ENCODE data around the gene MAN1C1.

MAN1C1 gene

DNA sequence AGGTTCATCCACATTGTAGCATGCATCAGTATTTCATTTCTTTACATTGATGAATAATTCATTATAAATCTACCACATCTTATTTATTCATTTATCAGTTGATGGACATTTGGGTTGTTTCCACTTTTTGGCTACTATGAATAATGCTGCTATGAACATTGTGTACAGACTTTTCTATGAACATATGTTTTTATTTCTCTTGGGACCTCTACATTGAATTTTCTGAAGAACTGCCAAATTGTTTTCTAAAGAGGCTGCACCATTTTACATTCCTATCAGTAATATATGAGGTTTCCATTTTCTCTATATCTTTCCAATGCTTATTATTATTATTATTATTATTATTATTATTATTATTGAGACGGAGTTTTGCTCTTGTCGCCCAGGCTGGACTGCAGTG lies 102.1 kb downstream of the MAN1C1 start:
- H3K4me3 ChIP-seq (ENCODE audit: low read depth in 1 of 2, low read length in 2 of 2), result no peak overlapping the region
- H3K27me3 ChIP-seq (ENCODE audit: insufficient read depth, low read length, poor library complexity), result peaks cover 25% of the 10 kb centered on the region
- no peak overlapping the region for H2AFZ ChIP-seq (ENCODE audit: low read depth, low read length)
- ATAC-seq (ENCODE audit: insufficient read depth, low read depth) (no peak), DNase-seq (no peak)
- no peaks in the 10 kb centered on the region for H3K79me2 ChIP-seq (ENCODE audit: insufficient read depth, low read length)
- TF ChIP-seq EZH2 (IDR thresholded peaks at IDR 0.05; ENCODE audit: borderline replicate concordance, low read depth, low read length, severe bottlenecking), result no peak
- no peak for TF ChIP-seq CTCF (IDR thresholded peaks at IDR 0.05; ENCODE audit: borderline replicate concordance, extremely low read depth, low read length, poor library complexity, severe bottlenecking)
- H3K4me1 ChIP-seq (ENCODE audit: insufficient read depth, low read length), result no peaks in the 10 kb centered on the region
- H4K20me1 ChIP-seq (ENCODE audit: insufficient read depth, low read length), result no peaks in the 10 kb centered on the region
- H3K36me3 ChIP-seq (ENCODE audit: insufficient read depth, low read length), result no peaks in the 10 kb centered on the region
- H3K4me2 ChIP-seq (ENCODE audit: insufficient read depth, low read length), result no peak overlapping the region
- no peaks in the 10 kb centered on the region for H3K9me3 ChIP-seq (ENCODE audit: insufficient read depth, low read length, severe bottlenecking)
- no peak overlapping the region for H3K9ac ChIP-seq (ENCODE audit: low read depth, low read length)
- no peak overlapping the region for H3K27ac ChIP-seq (ENCODE audit: low read length)

DNA sequence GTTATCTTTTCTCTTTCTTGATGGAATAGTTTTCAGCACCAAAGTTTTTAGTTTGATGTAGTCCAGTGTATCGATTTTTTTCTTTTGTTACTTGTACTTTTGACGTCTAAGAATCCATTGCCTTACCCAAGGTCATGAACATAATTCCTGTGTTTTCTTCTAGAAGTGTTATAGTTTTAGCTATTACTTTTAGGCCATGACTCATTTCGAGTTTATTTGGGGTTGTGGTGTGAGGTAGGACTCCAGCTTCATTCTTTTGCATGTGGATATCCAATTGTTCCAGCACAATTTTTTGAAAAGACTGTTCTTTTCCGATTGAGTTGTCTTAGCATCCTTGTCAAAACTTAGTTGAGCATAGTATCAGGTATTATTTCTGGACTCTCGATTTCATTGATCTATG lies 104.0 kb downstream of the MAN1C1 start:
- DNase-seq (no peak), ATAC-seq (ENCODE audit: insufficient read depth, low read depth) (no peak)
- Histone ChIP-seq H3K9ac (ENCODE audit: low read depth, low read length) (no peak overlapping the region), H3K4me2 (ENCODE audit: insufficient read depth, low read length) (no peak overlapping the region), H3K4me3 (ENCODE audit: low read depth in 1 of 2, low read length in 2 of 2) (no peak overlapping the region), H3K27ac (ENCODE audit: low read length) (no peak overlapping the region), H3K36me3 (ENCODE audit: insufficient read depth, low read length) (no peaks in the 10 kb centered on the region), H3K4me1 (ENCODE audit: insufficient read depth, low read length) (no peaks in the 10 kb centered on the region), H3K79me2 (ENCODE audit: insufficient read depth, low read length) (no peaks in the 10 kb centered on the region), H2AFZ (ENCODE audit: low read depth, low read length) (no peak overlapping the region), H3K27me3 (ENCODE audit: insufficient read depth, low read length, poor library complexity) (peaks cover 29% of the 10 kb centered on the region), H4K20me1 (ENCODE audit: insufficient read depth, low read length) (no peaks in the 10 kb centered on the region), H3K9me3 (ENCODE audit: insufficient read depth, low read length, severe bottlenecking) (no peaks in the 10 kb centered on the region)
- TF ChIP-seq CTCF (IDR thresholded peaks at IDR 0.05; ENCODE audit: borderline replicate concordance, extremely low read depth, low read length, poor library complexity, severe bottlenecking) (no peak), EZH2 (IDR thresholded peaks at IDR 0.05; ENCODE audit: borderline replicate concordance, low read depth, low read length, severe bottlenecking) (no peak)

DNA sequence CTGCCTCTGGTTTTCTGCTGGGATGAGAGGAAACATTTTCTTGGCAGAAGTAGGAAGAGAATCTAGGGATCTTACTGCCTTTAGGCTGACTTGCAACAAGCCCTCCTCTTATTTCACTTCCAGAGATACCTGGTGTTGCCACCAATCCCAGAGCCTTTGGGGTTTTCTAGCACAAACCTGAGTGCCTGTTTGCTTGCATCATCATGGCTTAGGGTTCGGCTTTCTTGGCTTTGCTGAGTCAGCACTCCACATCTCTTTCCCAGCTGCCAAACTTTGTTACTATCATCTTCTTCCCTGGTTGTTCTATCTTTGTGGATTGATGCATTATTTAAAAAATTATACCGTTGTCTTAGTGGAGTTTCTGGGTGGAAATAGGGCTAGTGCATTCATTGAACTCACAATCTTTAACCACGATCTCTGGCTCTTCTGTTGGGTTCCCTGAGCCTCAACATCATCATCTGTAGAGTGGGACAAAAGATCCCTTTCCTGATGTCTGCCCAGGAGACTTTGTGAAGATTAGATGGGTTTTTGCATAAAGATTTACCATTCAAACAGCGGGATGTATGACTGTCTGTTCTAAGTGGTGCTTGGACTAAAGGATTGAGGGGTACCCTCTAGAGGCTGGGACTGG lies 106.8 kb downstream of the MAN1C1 start:
- Histone ChIP-seq H4K20me1 (ENCODE audit: insufficient read depth, low read length) (peaks cover 8% of the 10 kb centered on the region; the same call in 1 of the 2 replicates), H3K27ac (ENCODE audit: low read length) (no peak overlapping the region), H3K4me2 (ENCODE audit: insufficient read depth, low read length) (no peak overlapping the region), H3K79me2 (ENCODE audit: insufficient read depth, low read length) (no peaks in the 10 kb centered on the region), H3K4me3 (ENCODE audit: low read depth in 1 of 2, low read length in 2 of 2) (no peak overlapping the region), H3K36me3 (ENCODE audit: insufficient read depth, low read length) (no peaks in the 10 kb centered on the region), H3K4me1 (ENCODE audit: insufficient read depth, low read length) (no peaks in the 10 kb centered on the region), H2AFZ (ENCODE audit: low read depth, low read length) (no peak overlapping the region), H3K9me3 (ENCODE audit: insufficient read depth, low read length, severe bottlenecking) (no peaks in the 10 kb centered on the region), H3K9ac (ENCODE audit: low read depth, low read length) (no peak overlapping the region), H3K27me3 (ENCODE audit: insufficient read depth, low read length, poor library complexity) (peaks cover 40% of the 10 kb centered on the region)
- TF ChIP-seq CTCF (IDR thresholded peaks at IDR 0.05; ENCODE audit: borderline replicate concordance, extremely low read depth, low read length, poor library complexity, severe bottlenecking) (no peak), EZH2 (IDR thresholded peaks at IDR 0.05; ENCODE audit: borderline replicate concordance, low read depth, low read length, severe bottlenecking) (no peak)
- ATAC-seq (ENCODE audit: insufficient read depth, low read depth), result no peak
- no peak for DNase-seq
